Measurements from ENCODE around the gene MTF2. TPM values are rescaled to one million over a fixed set of nuclear protein-coding genes. Genes with fewer than 3 reads are reported as not detected.

The MTF2 gene
- total RNA-seq, 1 donor from 2014 or later, result 22.6 TPM

DNA sequence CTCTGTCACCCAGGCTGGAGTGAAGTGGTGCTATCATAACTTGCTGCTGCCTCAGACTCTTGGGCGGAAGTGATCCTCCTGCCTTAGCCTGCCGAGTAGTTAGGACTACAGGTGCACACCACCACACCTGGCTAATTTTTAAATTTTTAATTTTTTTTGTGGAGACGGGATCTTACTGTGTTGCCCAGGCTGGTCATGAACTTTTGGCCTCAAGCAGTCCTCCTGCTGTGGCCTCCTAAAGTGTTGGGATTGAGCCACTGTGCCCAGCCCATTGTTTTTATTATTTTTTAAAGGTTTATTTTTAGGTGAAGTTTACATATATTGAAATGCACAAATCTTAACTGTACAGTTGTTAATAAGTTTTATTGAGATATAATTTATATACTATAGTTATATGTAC lies 3.2 kb downstream of the MTF2 start:
- DNase-seq (ENCODE audit: low read depth in 2 of 2), result no peak

DNA sequence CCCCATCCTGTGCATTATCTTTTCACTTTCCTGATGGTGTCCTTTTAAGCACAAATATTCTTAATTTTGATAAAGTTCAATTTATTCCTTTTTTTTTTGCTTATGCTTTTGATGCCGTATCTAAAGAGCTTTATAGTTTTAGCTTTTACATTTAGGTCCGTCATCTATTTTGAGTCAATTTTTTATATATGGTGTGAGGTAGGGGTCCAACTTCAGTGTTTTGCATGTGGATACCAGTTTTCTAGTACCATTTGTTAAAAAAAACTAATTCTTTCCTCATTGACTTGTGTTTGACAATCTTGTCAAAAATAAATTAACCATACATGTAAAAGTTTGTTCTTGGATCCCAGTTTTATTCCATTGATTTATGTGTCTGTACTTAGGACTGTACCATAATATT lies 4.9 kb downstream of the MTF2 start:
- DNase-seq (ENCODE audit: low read depth in 2 of 2), result no peak

DNA sequence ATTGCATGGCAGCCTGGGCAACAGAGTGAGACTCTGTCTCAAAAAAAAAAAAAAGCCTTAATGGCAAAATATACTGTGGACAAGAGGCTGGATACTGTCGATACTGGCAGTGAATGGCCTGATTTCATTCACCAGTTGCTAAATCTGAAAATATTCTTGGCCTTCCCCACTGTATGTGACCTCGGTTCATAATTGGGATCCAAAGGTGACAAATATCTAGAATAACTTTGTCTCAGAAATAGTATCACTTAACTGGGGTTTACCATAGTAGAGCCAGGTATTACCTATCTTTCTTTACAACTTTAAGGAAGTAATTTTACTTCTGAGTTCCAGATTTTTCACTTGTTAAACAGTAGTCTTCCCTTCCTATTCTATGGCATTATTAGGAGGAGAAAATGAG lies 8.4 kb downstream of the MTF2 start:
- no peak for DNase-seq (ENCODE audit: low read depth in 2 of 2)

GRCh38 chr1:93093332-93094006 lies 14.4 kb downstream of the MTF2 start:
- DNase-seq (ENCODE audit: low read depth in 2 of 2), result no peak

GRCh38 chr1:93095804-93096585 lies 16.9 kb downstream of the MTF2 start:
- no peak for DNase-seq (ENCODE audit: low read depth in 2 of 2)

- DNase-seq (ENCODE audit: low read depth in 2 of 2), result no peak
Observed at GRCh38 chr1:93102142-93102541, 23.1 kb downstream of the MTF2 start.

GRCh38 chr1:93106226-93106625 lies 27.1 kb downstream of the MTF2 start:
- DNase-seq (ENCODE audit: low read depth in 2 of 2), result no peak

- no peak for DNase-seq (ENCODE audit: low read depth in 2 of 2)
Observed at GRCh38 chr1:93107395-93107794, 28.3 kb downstream of the MTF2 start.

DNA sequence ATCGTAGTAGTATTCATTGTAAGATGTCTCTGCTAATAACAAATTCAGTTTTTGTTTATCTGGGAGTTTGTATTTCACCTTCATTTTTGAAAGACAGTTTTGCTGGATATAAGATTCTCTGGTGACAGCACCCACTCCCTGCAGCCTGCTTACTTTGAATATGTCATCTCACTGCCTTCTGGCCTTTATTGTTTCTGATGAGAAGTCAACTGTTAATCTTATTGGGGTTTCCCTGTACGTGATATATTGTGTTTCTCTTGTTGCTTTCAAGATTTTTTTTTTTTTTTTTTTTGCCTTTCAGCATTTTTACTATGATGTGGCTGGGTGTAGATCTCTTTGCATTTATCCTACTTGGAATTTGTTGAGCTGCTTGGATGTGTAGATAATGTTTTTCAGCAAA lies 29.3 kb downstream of the MTF2 start:
- no peak for DNase-seq (ENCODE audit: low read depth in 2 of 2)

- DNase-seq (ENCODE audit: low read depth in 2 of 2), result no peak
Observed at GRCh38 chr1:93109578-93109977, 30.5 kb downstream of the MTF2 start.

GRCh38 chr1:93111065-93111464 lies 32.0 kb downstream of the MTF2 start:
- DNase-seq (ENCODE audit: low read depth in 2 of 2), result no peak

GRCh38 chr1:93111561-93111960 lies 32.5 kb downstream of the MTF2 start:
- no peak for DNase-seq (ENCODE audit: low read depth in 2 of 2)

GRCh38 chr1:93113127-93113526 lies 34.0 kb downstream of the MTF2 start:
- DNase-seq (ENCODE audit: low read depth in 2 of 2), result no peak

DNA sequence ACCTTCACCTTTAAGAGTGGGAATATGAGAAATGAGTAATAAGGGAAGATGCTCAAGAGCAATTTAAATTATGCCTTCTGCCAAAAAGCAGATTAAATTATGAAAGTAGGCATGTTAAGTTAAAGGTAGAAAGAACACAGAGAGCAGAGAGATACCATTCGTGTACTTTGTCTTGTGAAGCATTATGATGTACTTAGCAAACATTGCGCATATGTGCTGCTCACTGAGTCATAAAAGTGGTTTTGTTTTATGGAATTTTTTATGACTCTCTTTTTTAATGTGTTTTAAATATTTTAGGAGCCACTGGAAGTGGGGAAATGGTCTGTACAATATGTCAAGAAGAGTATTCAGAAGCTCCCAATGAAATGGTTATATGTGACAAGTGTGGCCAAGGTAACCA lies 35.3 kb downstream of the MTF2 start:
- DNase-seq (ENCODE audit: low read depth in 2 of 2), result no peak

GRCh38 chr1:93120614-93121013 lies 41.5 kb downstream of the MTF2 start:
- DNase-seq (ENCODE audit: low read depth in 2 of 2), result no peak

GRCh38 chr1:93123201-93123783 lies 44.2 kb downstream of the MTF2 start:
- DNase-seq (ENCODE audit: low read depth in 2 of 2), result peak; percentile 8 to 79

DNA sequence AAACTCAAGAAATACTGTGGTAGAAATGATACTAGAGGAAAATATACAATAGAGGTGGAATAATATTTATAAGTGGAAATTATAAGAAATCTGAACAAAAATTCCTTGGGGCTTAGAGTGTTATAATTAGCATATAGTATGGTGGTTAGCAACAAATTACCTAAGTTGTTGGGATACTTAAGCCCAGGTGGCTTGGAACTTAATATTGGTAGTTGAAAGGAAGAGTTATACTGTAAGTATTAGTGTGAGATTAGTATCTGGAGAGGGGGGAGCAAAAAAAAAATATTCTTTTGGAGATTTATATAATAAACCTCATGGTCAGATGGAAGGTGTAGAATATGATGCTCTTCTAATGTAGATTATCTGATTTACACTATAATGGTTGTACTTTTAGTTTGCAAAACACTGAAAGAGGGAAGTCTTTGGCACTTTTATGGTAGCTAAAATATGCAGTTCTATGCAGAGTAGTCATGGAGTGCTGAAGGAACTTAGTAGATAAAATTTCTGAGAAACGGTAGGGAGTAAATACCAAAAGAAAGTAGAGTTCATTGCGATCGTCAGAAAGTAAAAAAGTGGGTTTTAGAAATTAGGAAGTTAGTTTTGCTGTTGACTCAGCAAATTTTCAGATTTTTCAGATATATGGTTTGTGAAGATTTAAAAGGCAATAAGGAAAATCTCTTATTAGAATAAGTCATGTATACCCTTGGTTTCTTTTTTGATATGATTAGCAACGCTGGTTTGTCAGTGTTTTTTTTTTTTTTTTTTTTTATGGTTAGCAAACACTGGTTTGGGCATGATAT lies 45.7 kb downstream of the MTF2 start:
- no peak for DNase-seq (ENCODE audit: low read depth in 2 of 2)

DNA sequence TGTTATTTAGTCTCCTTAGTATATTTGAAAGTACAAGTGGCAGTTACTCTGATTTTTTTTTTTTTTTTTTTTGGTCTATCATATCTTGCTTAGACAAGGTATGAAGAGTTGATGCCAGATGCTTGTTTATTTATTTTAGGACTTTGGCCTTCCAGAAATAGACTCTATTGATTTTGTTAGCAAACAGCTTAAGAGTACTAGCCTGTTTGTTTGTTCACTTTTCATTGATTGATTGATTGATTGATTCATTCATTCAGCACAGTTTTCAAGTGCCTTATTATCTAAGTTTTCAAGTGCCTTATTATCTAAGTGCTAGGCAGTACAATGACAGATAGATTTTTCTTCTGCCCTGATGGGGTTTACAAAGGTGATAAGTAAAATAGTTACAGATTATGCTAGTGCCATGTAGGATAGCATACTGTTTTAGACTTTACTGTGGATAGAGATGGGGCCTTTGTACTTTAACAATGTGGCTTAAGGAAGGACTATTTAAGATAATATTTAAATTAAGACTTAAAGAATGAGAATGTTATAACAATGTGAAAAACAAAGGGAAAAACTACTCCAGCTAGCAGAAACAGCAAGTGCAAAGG lies 50.5 kb downstream of the MTF2 start:
- no peak for DNase-seq (ENCODE audit: low read depth in 2 of 2)

- DNase-seq (ENCODE audit: low read depth in 2 of 2), result no peak
Observed at GRCh38 chr1:93132638-93133037, 53.6 kb downstream of the MTF2 start.

GRCh38 chr1:93136445-93136844 lies 57.4 kb downstream of the MTF2 start:
- DNase-seq (ENCODE audit: low read depth in 2 of 2), result no peak

DNA sequence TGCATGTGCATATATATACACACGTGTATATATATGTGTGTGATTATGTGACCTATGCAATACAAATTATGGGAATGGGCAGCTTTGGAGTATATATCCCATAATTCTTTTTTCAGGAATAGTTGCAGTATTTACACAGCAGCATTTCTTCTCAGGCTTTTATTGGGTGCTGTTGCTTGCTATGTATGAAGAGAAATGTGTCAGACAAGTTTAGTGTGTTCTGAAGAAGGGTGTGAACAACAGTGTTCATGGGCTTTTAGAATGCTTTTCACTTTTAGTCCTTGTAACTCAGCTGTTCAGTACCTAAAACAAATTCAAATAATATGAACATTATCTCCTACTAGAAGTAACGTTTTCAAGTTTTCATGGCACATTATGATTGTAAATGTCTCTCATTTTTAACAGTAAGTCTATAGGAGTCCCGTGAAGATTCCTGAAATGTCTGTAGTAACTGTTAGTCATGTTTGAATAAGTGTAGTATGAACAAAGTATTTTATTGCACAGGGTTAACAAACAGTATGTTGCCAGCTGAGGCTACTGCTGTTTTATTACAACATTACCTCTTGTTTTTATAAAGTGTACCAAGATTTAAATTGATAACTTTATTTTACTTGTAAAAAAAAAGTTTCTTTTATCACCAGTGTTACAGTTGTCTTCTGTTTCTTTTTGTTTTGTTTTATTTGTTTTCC lies 58.7 kb downstream of the MTF2 start:
- DNase-seq (ENCODE audit: low read depth in 2 of 2), result no peak
